Stimulated activated naive CD8-positive, alpha-beta T cell treated with anti-CD3 and anti-CD28 coated beads, Interleukin-15, amount 100 ng/mL, for 72 hours (primary cell): ENCODE data around the gene SASH1.
A peak's percentile ranks its signal among the peaks of the same experiment; 100 is the strongest.

Source experiments
- ATAC-seq: fragments of 150-1000 bp; cut with Tn5 transposase; 2 replicates; pipeline ENCODE4 v1.10.0; 2021; ENCODE audit warnings: mild to moderate bottlenecking, moderate library complexity
- DNase-seq, 2 donors: peaks; one replicate each; pipeline ENCODE4 v3.0.0; 2021 to 2022
- H3K27ac Mint-ChIP-seq, 2 donors: one replicate each; pipeline ENCODE4 v1.8.0; 2022; ENCODE audit warnings: mild to moderate bottlenecking in 2 of 2, mixed read lengths in 2 of 2, moderate library complexity in 2 of 2
- H3K27me3 Mint-ChIP-seq: one replicate; pipeline ENCODE4 v1.8.0; 2022; ENCODE audit warnings: mixed read lengths
- H3K4me1 Mint-ChIP-seq: one replicate; pipeline ENCODE4 v1.8.0; 2022; ENCODE audit warnings: mild to moderate bottlenecking, mixed read lengths
- H3K4me3 Mint-ChIP-seq, 2 donors: one replicate each; pipeline ENCODE4 v1.8.0; 2022; ENCODE audit warnings: mild to moderate bottlenecking in 2 of 2, mixed read lengths in 2 of 2, moderate library complexity in 1 of 2
- H3K9me3 Mint-ChIP-seq, 2 donors: one replicate each; pipeline ENCODE4 v1.8.0; 2022; ENCODE audit warnings: mixed read lengths in 2 of 2

Gene SASH1

DNA sequence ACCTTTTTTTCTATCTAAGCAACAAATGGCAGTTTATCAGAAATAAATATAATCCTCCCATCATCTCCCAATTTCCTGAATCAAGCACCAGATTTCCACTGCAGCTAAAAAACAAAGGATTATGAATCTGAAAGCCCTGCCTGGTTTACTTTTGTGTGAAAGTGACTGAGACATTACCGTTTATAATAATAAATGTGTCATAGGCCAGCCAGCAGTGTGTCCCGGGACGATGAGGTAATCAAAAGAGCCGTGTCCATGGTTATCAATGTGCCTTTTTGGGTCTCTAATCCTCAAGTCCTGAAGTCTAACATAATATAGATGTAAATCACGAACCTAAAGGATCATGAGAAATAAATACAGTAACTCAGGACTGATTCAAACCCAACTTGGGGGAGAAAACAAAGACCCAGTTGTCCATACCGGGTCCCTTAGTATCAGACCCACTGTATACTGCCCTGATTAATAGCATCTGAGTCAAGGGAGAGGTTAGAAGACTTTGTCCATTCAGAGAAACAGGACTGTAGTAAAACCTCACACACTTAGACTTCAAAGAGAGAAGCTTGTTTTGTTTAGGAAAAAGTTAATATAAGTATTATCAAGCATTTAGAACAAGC lies 149.1 kb downstream of the SASH1 start:
- H3K27me3 Mint-ChIP-seq, result peaks cover 23% of the 10 kb centered on the region
- no peak overlapping the region for H3K27ac Mint-ChIP-seq
- no peak for ATAC-seq
- H3K4me1 Mint-ChIP-seq, result no peaks in the 10 kb centered on the region
- no peak for DNase-seq
- H3K9me3 Mint-ChIP-seq, result no peaks in the 10 kb centered on the region
- no peak overlapping the region for H3K4me3 Mint-ChIP-seq

DNA sequence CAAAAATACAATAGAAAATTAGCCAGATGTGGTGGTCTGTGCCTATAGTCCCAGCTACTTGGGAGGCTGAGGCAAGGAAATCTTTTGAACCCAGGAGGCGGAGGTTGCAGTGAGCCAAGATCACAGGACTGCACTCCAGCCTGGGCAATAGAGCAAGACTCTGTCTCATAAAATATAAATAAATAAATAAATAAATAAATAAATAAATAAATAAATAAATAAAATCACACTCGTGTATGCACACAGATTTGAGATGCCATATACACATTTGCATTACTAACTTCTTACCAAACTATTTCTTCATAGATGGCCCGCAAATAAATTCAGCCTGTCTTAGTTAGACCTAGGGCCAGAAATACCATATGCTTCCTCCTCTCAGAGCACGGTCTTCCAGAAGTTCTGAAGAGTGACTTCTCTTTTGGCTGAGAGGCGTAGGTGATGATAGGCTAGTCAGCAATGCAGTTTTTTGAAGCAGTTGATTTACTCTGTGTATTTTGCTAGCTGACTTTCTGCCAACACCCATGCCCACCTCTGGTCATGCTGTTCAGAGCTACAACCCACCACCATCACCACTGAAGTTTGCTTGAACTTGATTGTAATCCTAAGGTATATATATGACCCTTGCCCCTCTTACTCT lies 150.1 kb downstream of the SASH1 start:
- no peaks in the 10 kb centered on the region for H3K9me3 Mint-ChIP-seq
- no peak for ATAC-seq
- peaks cover 20% of the 10 kb centered on the region for H3K27me3 Mint-ChIP-seq
- H3K4me1 Mint-ChIP-seq, result no peaks in the 10 kb centered on the region
- H3K27ac Mint-ChIP-seq, result no peak overlapping the region
- H3K4me3 Mint-ChIP-seq, result no peak overlapping the region
- DNase-seq, result no peak

DNA sequence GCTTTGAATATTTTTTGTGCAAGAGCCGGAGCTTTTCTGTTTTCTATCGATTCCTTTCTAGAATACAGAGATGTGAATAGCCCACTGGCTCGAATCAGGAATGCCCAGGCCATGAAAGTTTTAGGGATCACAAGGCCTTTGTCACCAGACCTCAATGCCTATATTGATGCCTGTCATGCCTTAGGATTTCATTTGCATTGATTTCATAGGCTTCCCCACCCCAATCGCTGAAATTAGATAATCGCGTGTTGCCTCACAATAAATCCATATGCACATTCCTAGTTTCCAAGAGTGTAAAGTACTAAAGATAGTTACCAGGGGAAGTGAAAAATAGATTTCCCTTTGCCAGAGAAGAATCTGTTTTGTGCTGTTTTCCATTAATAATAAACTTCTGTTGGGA lies 150.8 kb downstream of the SASH1 start:
- Mint-ChIP-seq H3K4me1 (no peaks in the 10 kb centered on the region), H3K4me3 (no peak overlapping the region), H3K27ac (no peak overlapping the region), H3K27me3 (peaks cover 17% of the 10 kb centered on the region), H3K9me3 (no peaks in the 10 kb centered on the region)
- ATAC-seq (no peak), DNase-seq (no peak)

DNA sequence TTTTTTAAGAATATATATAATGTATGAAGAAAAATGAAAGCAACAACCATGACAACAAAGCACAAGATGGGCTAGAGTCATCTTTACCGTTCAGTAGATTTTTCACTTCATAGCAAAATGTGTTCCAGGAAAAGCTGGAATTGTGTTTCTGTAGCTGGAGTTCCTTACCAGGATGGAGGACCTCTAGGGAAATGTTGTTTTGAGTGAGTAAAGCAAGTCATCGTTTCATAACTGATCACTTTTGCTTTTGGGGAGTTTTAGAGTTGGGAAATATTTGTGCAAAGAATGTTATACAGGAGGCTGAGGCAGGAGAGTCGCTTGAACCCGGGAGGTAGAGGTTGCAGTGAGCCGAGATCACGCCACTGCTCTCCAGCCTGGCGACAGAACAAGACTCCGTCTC lies 151.6 kb downstream of the SASH1 start:
- Mint-ChIP-seq H3K27me3 (peaks cover 17% of the 10 kb centered on the region), H3K9me3 (no peaks in the 10 kb centered on the region), H3K27ac (no peak overlapping the region), H3K4me1 (no peaks in the 10 kb centered on the region), H3K4me3 (no peak overlapping the region)
- ATAC-seq, result no peak
- no peak for DNase-seq

DNA sequence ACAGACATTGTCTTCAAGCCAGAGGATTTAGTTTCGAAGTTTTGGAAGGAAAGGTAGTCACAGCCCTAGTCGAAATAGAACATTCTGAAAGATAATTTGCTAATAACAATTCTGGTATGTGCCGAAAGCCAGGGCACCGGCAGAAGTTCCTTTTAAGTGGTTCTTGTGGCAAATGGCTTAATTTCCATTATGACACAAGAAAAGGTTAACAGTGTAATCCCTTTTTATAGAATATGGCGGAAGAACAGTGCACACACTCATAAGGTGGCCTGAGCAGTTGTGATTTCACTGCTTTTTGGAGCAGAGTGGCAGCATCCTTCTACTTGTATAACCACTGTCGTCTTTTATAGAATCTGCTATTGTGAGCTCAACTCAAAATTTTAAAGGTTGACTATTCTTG lies 152.4 kb downstream of the SASH1 start:
- Mint-ChIP-seq H3K27ac (no peak overlapping the region), H3K27me3 (peaks cover 19% of the 10 kb centered on the region), H3K4me3 (no peak overlapping the region), H3K4me1 (no peaks in the 10 kb centered on the region), H3K9me3 (no peaks in the 10 kb centered on the region)
- ATAC-seq (no peak), DNase-seq (no peak)

DNA sequence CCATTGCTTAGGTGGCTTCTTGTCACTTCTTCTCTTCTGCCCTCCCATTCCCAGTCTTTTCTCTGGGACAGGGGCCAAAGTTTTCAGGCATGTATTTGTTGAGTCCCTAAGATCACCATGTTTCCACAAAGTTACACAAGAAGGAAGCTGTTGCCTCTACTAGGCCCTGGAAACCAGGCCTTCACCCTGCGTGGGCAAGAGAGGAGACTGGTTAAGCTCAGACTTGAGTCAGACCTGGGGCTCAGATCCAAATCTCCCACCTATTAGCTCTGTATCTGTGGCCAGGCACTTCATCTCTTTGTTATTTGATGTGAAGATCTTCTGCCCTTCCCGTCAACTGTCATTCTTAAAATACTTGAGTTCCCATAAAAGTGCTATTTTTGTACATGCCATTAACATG lies 154.6 kb downstream of the SASH1 start:
- Mint-ChIP-seq H3K27me3 (peaks cover 23% of the 10 kb centered on the region), H3K9me3 (no peaks in the 10 kb centered on the region), H3K27ac (no peak overlapping the region), H3K4me1 (no peaks in the 10 kb centered on the region), H3K4me3 (no peak overlapping the region)
- DNase-seq (no peak), ATAC-seq (no peak)

DNA sequence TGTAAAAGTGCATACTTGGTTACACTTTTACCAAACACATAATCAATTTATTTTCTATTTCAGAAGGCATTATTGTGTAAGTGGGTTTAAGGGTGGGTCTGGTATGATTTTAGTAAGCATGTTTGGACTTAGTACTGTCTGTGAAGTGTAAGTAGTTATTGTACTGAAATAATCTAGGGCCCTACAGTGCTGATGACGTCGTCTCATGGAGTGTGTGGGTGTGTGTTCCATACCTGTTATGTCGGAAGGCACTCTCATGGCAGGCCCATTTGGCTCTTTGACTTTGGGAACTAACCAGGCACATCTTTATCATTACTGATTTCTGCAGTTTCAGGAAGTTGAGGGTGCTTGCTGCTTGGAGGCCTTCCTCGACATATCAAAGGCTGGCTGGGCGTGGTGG lies 155.1 kb downstream of the SASH1 start:
- no peak for ATAC-seq
- H3K9me3 Mint-ChIP-seq, result no peaks in the 10 kb centered on the region
- H3K27me3 Mint-ChIP-seq, result peaks cover 27% of the 10 kb centered on the region
- no peaks in the 10 kb centered on the region for H3K4me1 Mint-ChIP-seq
- H3K4me3 Mint-ChIP-seq, result no peak overlapping the region
- DNase-seq, result no peak
- H3K27ac Mint-ChIP-seq, result no peak overlapping the region

DNA sequence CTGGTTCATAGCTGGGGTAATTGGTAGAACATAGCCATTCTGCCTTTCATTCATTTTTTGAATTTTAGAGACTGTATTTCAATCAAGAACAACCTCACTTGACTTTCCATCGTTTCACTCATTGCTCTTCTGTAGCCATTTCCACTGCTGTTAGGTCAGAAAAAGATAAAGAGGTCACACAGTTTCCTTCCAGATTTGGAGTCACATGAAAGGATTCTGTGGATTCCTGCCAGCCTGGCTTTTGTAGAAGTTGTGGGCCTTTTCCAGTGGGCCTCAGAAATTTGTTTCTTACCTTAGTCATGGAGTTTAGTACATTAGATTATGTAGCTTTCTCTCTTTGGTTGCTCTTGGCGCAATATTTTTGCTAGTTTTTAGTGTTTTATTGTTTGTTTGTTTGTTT lies 157.8 kb downstream of the SASH1 start:
- H3K27me3 Mint-ChIP-seq, result peaks cover 43% of the 10 kb centered on the region
- ATAC-seq (no peak), DNase-seq (no peak)
- H3K4me3 Mint-ChIP-seq, result no peak overlapping the region
- no peaks in the 10 kb centered on the region for H3K4me1 Mint-ChIP-seq
- H3K27ac Mint-ChIP-seq, result no peak overlapping the region
- no peaks in the 10 kb centered on the region for H3K9me3 Mint-ChIP-seq

DNA sequence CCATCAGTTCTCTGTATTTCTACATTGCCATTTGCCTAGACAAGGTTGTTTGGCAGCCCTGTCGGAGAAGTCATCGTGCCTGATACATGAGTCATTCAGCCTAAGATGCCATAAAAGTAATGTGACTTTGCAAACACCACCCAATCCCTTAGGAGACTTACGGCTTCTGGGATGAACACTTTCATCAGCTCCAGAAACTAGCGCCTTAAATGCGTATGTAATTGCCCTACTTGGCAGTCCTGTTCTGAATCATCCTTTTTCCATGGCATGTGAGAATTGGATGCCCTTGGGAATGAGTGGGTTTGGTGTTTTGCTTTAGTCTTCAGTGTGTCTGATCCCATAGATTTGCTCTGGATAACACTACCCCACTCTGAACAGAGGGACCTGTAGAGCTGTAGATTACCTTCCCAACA lies 158.5 kb downstream of the SASH1 start:
- Mint-ChIP-seq H3K27ac (no peak overlapping the region), H3K4me3 (no peak overlapping the region), H3K4me1 (no peaks in the 10 kb centered on the region), H3K27me3 (peaks cover 43% of the 10 kb centered on the region), H3K9me3 (no peaks in the 10 kb centered on the region)
- DNase-seq, result no peak
- no peak for ATAC-seq

DNA sequence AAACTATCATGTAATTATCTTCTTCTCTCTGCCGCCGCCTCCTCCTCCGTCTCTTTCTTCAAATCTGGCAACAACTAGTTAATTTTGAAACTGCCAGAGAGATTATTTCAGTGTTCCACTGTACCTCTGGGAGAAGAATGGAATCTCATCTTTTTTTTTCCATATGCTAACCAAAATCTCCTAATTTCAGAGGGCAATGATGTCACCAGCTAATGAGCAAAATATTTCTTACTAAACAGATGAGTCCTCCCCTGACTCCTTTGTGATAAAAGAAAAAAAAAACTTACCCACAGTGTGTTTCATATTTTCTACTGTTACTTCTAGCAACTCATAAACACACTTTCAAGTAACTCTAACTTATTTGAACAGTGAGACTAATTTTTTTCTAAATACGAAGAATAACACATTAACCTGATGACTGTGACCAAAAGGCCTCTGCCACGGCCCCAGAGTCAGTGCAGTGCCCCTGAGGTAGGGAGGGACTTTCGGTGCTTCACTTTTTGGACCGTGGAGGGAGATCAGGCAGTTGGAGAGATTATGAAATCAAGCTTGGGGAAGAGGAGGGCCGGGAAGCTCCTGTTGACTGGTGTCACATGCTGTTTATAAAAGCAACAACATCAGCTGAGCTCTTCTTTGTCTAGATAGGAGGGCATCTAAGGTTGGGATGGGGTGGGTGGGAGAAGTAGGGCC lies 159.6 kb downstream of the SASH1 start:
- Mint-ChIP-seq H3K27me3 (peaks cover 51% of the 10 kb centered on the region), H3K4me3 (no peak overlapping the region), H3K27ac (peak overlapping the region; percentile 19 to 56), H3K4me1 (no peaks in the 10 kb centered on the region), H3K9me3 (no peaks in the 10 kb centered on the region)
- DNase-seq (no peak), ATAC-seq (no peak)

DNA sequence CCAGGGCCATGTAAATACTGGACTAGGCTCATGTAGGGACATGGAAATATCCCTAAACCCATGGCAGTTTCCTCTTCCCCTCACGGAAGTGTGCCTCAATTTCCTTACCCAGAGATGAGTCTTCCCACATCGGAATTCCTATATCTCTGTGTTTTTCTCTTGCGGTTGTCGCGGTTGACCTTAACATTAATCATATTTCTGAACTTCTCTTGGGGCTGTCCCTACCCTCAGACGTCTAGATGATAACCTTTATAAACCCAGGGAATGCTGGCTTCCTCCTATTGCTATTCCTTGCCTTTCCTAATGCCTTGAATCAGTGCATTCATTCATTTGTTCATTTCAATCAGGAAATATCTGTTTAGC lies 160.1 kb downstream of the SASH1 start:
- no peak for ATAC-seq
- no peaks in the 10 kb centered on the region for H3K4me1 Mint-ChIP-seq

DNA sequence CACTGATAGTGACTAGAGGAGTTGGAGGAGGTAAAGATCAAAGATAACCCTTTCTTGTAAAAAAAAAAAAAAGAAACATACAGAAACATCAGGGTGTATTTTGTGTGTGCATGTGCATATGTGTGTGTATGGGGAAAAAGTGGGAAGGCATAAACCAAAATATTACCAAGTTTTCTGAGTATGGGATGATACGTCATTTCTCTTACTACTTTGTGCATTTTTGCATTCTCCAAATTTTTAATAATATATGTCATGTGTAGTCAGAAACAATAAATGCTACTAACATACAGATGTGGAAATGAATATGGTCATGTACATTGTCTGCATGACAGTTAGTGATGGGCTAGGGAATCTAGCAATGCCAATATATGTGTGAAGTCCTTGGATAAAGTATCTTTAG lies 161.1 kb downstream of the SASH1 start:
- H3K27ac Mint-ChIP-seq, result no peak overlapping the region
- no peaks in the 10 kb centered on the region for H3K9me3 Mint-ChIP-seq
- no peak for ATAC-seq
- peaks cover 65% of the 10 kb centered on the region for H3K27me3 Mint-ChIP-seq
- no peak for DNase-seq
- H3K4me3 Mint-ChIP-seq, result no peak overlapping the region
- H3K4me1 Mint-ChIP-seq, result no peaks in the 10 kb centered on the region

More for the DNA sequence above, 160.1 kb downstream of the SASH1 start:
- H3K27ac Mint-ChIP-seq, result no peak overlapping the region
- H3K9me3 Mint-ChIP-seq, result no peaks in the 10 kb centered on the region
- H3K4me3 Mint-ChIP-seq, result no peak overlapping the region
- H3K27me3 Mint-ChIP-seq, result peaks cover 56% of the 10 kb centered on the region
- DNase-seq, result no peak

DNA sequence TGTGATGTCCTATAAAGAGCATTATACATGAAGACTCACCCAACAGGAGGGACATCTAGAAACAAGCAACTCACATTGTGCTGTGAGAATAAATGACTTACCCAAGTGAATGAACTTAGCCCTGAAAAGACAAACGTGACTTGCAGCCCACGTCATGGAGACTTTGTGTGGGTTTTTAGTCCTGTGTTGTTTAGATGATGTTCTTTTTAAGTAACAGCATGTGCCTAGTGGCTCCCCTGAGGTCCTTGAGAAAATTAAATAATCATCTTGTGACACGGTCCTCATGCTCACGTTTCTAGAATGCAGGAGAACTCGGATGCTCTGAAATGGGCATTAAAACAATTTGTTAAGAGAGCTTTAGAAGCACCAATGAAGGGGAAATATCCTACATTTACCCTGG lies 165.1 kb downstream of the SASH1 start:
- H3K27me3 Mint-ChIP-seq, result peaks cover 58% of the 10 kb centered on the region
- H3K4me1 Mint-ChIP-seq, result no peaks in the 10 kb centered on the region
- DNase-seq (no peak), ATAC-seq (no peak)
- peak overlapping the region in 1 of 2 donors; percentile 18 for H3K27ac Mint-ChIP-seq
- H3K4me3 Mint-ChIP-seq, result no peak overlapping the region
- H3K9me3 Mint-ChIP-seq, result no peaks in the 10 kb centered on the region

DNA sequence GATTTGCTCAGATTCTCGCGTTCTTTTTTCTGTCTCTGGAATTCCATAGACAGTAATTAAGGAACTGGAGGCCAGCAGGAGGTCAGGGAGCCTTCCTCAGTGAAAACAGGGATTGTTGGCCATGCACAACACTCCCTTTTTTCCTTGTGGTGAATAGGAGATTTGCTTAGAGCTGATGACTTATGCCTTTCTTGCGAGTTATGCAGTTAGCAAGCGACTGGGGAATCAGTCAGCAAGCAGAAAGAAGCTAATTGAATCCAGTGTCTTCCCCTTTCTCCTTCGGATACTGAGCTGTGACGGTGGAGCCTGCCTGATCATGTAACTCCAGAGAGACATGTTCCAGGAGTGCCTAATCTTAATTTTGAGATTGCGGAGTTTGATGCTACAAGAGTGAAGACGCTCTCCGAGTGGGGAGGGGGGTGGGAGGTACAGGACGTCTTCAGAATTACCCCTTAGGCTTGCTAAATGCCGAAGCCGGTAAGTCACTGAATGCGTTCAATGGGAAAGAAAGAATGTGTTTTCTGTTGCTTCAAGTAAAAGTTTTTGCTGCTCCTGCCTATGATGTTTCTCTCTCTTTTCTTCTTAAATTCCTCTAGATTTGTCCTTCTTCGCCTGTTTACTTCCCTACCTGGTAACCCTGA lies 165.9 kb downstream of the SASH1 start:
- DNase-seq (no peak), ATAC-seq (no peak)
- Mint-ChIP-seq H3K4me3 (no peak overlapping the region), H3K4me1 (no peaks in the 10 kb centered on the region), H3K27ac (no peak overlapping the region), H3K27me3 (peaks cover 61% of the 10 kb centered on the region), H3K9me3 (no peaks in the 10 kb centered on the region)

DNA sequence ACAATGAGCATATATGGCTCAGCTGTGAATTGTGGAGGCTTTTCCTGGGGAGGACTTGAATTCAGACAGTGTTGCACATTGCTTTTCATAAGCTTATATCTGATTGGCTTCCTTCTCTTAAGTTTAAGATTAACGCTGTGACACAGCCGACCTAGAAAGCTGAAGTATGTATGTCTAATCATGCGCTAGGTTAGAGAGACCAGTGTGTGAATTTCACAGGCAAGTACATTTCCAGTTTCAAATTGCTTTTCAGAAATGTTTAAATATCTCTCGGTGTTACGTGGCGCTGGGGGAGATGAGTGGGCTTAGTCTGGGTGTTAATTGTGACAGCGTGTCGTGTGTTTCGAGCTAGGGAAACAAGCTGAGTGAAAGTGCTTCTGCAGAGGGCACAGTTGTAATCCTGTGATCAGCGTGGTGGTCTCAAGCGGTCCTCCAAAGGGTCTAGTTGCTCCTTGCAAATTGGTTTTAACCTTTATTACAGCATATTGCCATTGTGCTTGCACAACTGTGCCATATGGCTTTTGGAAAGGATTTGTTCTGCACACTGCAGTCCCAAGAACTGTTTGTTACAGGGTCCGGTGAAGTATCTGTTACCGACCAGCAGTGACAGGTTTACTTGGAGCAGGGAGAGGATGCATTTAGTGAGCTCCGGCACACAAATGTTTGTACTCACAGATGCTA lies 166.6 kb downstream of the SASH1 start:
- Mint-ChIP-seq H3K4me1 (no peaks in the 10 kb centered on the region), H3K27me3 (peaks cover 61% of the 10 kb centered on the region), H3K9me3 (no peaks in the 10 kb centered on the region), H3K4me3 (no peak overlapping the region), H3K27ac (no peak overlapping the region)
- ATAC-seq, result no peak
- DNase-seq, result no peak
